Sciatic nerve (tissue), 2 donors: Measurements from ENCODE around the gene MIP. TPM values are rescaled to one million over a fixed set of nuclear protein-coding genes. Genes with fewer than 3 reads are reported as not detected.
"Not testable (repeated sequence)": the region's sequence is repeated elsewhere in the genome, so short reads cannot be mapped to it uniquely, and the experiment has no call there.

Experiments used
- ATAC-seq: fragments of 200-7000 bp; cut with Tn5 transposase; one replicate; pipeline ENCODE4 v1.9.1; 2020; ENCODE audit warnings: mild to moderate bottlenecking, moderate library complexity
- DNase-seq: peaks from one replicate; pipeline ENCODE4 v3.0.0-alpha.2; 2020; ENCODE audit warnings: low spot score
- intact Hi-C: fragments of 100-400 bp; cut with DNase I; formaldehyde crosslinking; loops from one replicate; pipeline ENCODE4 v1.14.2; 2022
- total RNA-seq: library from RNA; stranded (reverse); fragmentation: NEBNext Ultra II Directional; extraction: Animal tissue kit (Norgen Biotek cat#: 25700); gene quantifications from one replicate; pipeline ENCODE4 v1.2.1, GENCODE V29; 2021
- donor health status: DM: no; HTN: no; CAD: no.
- donor health status: DM: no; HTN: no; CAD: no.

Gene MIP
- total RNA-seq, 1 donor from 2014 or later: not detected

DNA sequence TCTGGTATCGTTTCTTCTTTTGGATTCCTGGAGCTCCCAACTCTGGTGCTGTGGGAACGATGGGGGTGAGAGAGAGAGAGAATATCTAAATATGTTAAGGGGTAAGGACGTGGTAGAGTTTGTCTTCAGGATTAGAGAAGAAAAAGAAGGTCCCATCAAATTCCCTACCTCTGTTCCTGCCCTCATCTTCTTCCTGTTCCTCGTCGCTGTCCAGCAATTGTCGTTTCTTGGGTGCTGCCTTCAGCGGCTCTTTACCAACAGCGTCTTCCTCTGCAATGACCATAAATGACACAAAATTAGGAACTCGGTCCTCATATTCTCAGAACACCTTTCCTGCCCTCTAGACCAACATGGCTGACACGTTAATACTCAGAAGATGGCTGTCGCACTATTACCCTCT, 36.7 kb downstream of the MIP start:
- intact Hi-C loops: no loop called here
- DNase-seq (no peak), ATAC-seq (no peak)

GRCh38 chr12:56414401-56414800, 40.1 kb downstream of the MIP start:
- DNase-seq (no peak), ATAC-seq (no peak)
- intact Hi-C loops: no loop called here

DNA sequence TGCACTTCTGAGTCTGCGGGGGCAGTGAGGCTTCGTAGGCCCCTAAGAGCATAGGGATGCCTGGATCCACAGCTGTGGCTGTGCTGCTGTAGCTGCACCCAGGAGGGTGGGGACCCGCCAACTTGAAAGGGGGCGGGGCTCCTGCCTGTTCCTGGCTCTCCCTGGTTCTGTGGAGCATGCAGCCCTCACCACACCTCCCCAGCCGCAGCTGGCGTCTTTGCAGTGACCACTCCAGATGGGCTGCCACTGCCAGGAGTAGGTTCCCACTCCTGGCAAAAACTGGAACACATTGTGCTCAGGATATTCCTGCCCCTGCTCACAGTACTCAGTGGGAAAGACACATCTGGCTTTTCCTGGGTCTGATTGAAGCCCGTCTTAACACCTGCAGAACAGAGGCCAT, 41.1 kb downstream of the MIP start:
- ATAC-seq (no peak), DNase-seq (no peak)
- intact Hi-C loops: no loop called here

DNA sequence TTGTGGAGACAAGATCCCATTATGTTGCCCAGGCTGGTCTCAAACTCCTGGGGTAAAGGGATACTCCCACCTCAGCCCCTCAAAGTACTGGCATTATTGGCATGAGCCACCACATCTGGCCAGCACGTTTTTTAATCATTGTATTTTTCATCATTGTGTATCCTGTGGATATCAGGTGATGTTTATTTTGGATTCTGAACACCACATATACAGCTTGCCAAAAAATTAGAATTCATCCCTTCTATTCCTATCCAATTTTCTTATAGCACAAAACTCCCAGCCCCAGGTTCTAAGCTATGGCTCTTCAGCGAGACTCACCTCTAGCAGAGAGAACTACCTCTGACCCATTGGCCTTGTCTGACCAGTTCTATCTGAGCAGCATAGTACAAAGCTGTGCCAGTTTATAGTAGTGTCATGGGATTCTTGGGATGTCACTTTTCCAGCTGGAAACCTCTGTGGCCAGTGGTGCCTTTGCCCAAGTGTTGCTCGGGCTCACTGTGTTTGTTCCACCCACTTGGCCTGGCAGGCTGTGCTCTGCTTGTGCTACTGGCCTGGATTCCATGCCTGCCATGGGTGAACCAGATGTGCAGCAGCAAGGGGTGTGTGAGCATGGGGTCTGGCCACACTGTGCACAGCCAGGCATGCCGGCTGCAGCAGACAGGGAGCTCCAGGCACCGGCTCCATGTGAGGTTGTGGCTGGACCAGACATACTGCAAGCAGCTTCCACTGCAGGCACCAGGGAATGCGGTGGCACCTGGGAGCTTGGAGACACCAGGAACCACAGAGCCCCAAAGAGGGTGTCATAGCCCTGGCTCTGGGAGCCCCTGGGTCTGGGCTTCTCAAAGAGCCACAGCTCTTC, 42.4 kb downstream of the MIP start:
- DNase-seq: no peak

DNA sequence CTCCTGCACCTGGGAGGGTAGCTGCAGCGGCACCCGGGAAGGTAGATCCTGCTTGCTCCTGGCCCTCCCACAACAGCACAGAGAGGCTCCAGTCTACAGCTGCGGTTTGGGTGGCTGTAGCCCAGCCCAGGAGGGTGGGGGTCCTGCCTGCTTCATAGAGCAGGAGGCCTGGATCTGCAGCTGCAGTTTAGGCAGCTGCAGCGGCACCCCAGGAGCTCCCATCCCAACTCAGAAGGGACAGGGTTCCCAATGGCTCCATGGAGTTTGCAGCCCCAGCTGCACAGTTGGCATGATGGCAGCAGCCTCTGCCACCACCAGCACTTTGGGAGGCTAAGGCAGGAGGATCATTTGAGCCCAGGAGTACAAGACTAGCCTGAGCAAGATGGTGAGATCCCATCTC, 43.7 kb downstream of the MIP start:
- DNase-seq: no peak
- ATAC-seq: no peak
- intact Hi-C loops: no loop called here

More for the DNA sequence above, 42.4 kb downstream of the MIP start:
- intact Hi-C loops: no loop called here
- ATAC-seq: peak; percentile 53

DNA sequence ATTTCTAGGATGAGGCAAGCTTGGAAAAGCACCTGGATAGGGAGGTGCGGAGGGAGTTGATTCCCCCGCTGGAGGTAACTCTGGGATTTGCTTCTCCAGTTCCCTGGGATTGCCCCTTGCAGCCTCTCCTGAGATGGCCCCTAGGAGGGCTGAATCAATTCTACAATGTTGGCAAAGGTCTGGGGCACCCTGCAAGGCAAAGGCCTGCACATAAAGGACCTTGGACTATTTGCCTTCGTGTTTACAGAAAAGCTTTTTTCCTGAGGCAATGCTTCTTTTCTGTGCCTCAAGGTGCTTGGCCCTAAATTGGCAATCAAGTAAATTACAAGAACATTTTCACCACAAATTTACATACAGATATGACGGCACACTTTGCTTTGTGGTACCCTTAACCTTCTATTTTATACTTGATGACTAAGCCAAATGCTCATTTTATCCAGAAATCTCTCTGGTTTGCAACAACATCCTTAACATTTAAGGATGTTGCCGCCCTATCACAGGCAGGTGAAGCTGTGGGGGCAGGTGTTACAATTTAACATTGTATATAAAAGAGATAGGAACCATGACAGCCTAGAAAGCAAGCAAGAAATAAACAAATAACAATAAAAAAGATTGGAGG, 45.5 kb downstream of the MIP start:
- intact Hi-C loops: no loop called here
- no peak for DNase-seq
- ATAC-seq: no peak

DNA sequence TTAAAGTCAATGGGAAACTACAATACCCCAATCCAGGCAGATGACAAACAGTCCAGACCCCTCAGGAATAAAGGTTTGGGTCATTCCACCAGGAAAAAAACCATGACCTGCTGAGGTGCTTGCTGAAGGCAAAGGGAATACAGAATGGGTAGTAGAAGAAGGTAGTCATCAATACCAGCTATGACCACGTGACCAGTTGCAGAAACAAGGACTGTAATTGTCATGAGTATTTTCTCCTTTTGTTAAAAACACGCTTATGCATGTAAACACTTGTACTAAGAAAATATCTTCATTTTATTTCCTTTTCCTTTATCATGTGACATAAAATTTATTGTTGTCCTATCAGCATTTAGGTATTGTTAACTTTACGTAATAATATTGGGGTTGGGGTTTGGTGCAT, 50.2 kb downstream of the MIP start:
- ATAC-seq, intact Hi-C loops, DNase-seq: not testable (repeated sequence)

GRCh38 chr12:56401612-56402011, 52.8 kb downstream of the MIP start:
- DNase-seq, intact Hi-C loops, ATAC-seq: not testable (repeated sequence)

- intact Hi-C loops, DNase-seq, ATAC-seq: not testable (repeated sequence)
Observed at GRCh38 chr12:56401125-56401524, 53.3 kb downstream of the MIP start.

Other genes starting within 250 kb of the MIP start
- 40.7 TPM for gene RNF41, start 232.7 kb downstream of the MIP start, total RNA-seq
- 18.5 TPM for gene NABP2, start 230.3 kb downstream of the MIP start, total RNA-seq
- 0.80 TPM for gene SLC39A5, start 224.6 kb downstream of the MIP start, total RNA-seq
- 40.1 TPM for gene ANKRD52, start 196.3 kb downstream of the MIP start, total RNA-seq
- gene COQ10A, start 187.7 kb downstream of the MIP start, total RNA-seq: 8.3 TPM
- gene CS, start 154.3 kb downstream of the MIP start, total RNA-seq: 106 TPM
- gene CNPY2, start 138.7 kb downstream of the MIP start, total RNA-seq: 87.3 TPM
- 101 TPM for gene PAN2, start 120.7 kb downstream of the MIP start, total RNA-seq
- not detected for gene IL23A, start 115.8 kb downstream of the MIP start, total RNA-seq
- gene STAT2, start 94.5 kb downstream of the MIP start, total RNA-seq: 195 TPM
- not detected for gene APOF, start 91.8 kb downstream of the MIP start, total RNA-seq
- gene TIMELESS, start 5.2 kb downstream of the MIP start, total RNA-seq: 4.4 TPM
- 2.9 TPM for gene SPRYD4, start 13.9 kb upstream of the MIP start, total RNA-seq
- gene GLS2, start 33.5 kb upstream of the MIP start, total RNA-seq: 0.98 TPM
- gene RBMS2, start 67.2 kb upstream of the MIP start, total RNA-seq: 90.6 TPM
- 148 TPM for gene BAZ2A, start 175.7 kb upstream of the MIP start, total RNA-seq
- gene ATP5F1B, start 191.3 kb upstream of the MIP start, total RNA-seq: 246 TPM
- 157 TPM for gene PTGES3, start 233.6 kb upstream of the MIP start, total RNA-seq